Esophagus squamous epithelium (tissue), 4 donors: Measurements from ENCODE around the gene CWC27.

ENCODE experiments used
- CTCF ChIP-seq, 6 experiments: fragments of 450-650 bp in 4 of 6; fragments of 200-600 bp in 2 of 6; sonication (generic) in 2 of 6; IDR thresholded peaks; one replicate each; pipeline ENCODE4 v1.5.1; 2016 to 2019; ENCODE audit warnings: antibody characterized with exemption in 6 of 6, mild to moderate bottlenecking in 4 of 6, moderate library complexity in 4 of 6
- POLR2A ChIP-seq, 4 donors: fragments of 450-650 bp; IDR thresholded peaks; one replicate each; pipeline ENCODE4 v1.6.1; 2017; ENCODE audit warnings: antibody characterized with exemption in 4 of 4, mild to moderate bottlenecking in 4 of 4, moderate library complexity in 3 of 4

- TF ChIP-seq CTCF (IDR thresholded peaks at IDR 0.05) (no peak), POLR2A (IDR thresholded peaks at IDR 0.05) (no peak)
Measured at GRCh38 chr5:64861281-64861680, 92.6 kb downstream of the CWC27 start.
